Cortex of kidney (tissue), 1 donor: ENCODE measurements around the gene APOB.

Experiments
- DNase-seq: peaks from one replicate; lab custom pipeline; 2025; lab: John Stamatoyannopoulos, UW

APOB gene

GRCh38 chr2:21046506-21046905 is 2.6 kb upstream of the APOB start:
- DNase-seq, result no peak

GRCh38 chr2:21044694-21045371 is 960 bp upstream of the APOB start:
- DNase-seq, result no peak

GRCh38 chr2:21042958-21043743 is 722 bp downstream of the APOB start:
- no peak for DNase-seq

GRCh38 chr2:21042708-21042957 is 1.2 kb downstream of the APOB start:
- DNase-seq, result no peak

- DNase-seq, result no peak
These were observed 1.7 kb downstream of the APOB start for GRCh38 chr2:21041943-21042707.

- DNase-seq, result no peak
These were observed 2.4 kb downstream of the APOB start for GRCh38 chr2:21041462-21041861.

- no peak for DNase-seq
These were observed 3.1 kb downstream of the APOB start for GRCh38 chr2:21040468-21041377.

GRCh38 chr2:21039979-21040467 is 3.9 kb downstream of the APOB start:
- no peak for DNase-seq

- DNase-seq, result no peak
These were observed 4.8 kb downstream of the APOB start for GRCh38 chr2:21039080-21039556.

- DNase-seq, result no peak
These were observed 5.3 kb downstream of the APOB start for GRCh38 chr2:21038403-21039073.

GRCh38 chr2:21037671-21038108 is 6.2 kb downstream of the APOB start:
- DNase-seq, result no peak

GRCh38 chr2:21036708-21037670 is 6.9 kb downstream of the APOB start:
- DNase-seq, result no peak

GRCh38 chr2:21035974-21036707 is 7.7 kb downstream of the APOB start:
- DNase-seq, result no peak

- DNase-seq, result no peak
These were observed 8.4 kb downstream of the APOB start for GRCh38 chr2:21035282-21035973.

GRCh38 chr2:21034972-21035279 is 8.9 kb downstream of the APOB start:
- no peak for DNase-seq

- no peak for DNase-seq
These were observed 9.5 kb downstream of the APOB start for GRCh38 chr2:21034156-21034971.

GRCh38 chr2:21033237-21034155 is 10.4 kb downstream of the APOB start:
- DNase-seq, result no peak
